SU-DHL-6 (cell line): Measurements from ENCODE around the gene ANKS1B.
"Not testable (repeated sequence)": the region's sequence is repeated elsewhere in the genome, so short reads cannot be mapped to it uniquely, and the experiment has no call there.

Source experiments
- H2AFZ ChIP-seq: fragments of 200-600 bp; sonication (generic); 2 replicates; pipeline ENCODE4 v1.6.1; 2014; ENCODE audit warnings: low read depth, mild to moderate bottlenecking, moderate library complexity, mixed read lengths, antibody characterized with exemption, low read length; ENCODE audit not compliant: severe bottlenecking
- H3F3A ChIP-seq: fragments of 200-600 bp; shearing (Covaris generic); 2 replicates; pipeline ENCODE4 v1.6.0; 2016; ENCODE audit warnings: antibody characterized with exemption, mild to moderate bottlenecking; ENCODE audit not compliant: insufficient read depth
- H3K27ac ChIP-seq: fragments of 200-600 bp; sonication (generic); 2 replicates; pipeline ENCODE4 v1.5.1; 2016; ENCODE audit warnings: low read depth, mild to moderate bottlenecking, low read length, moderate library complexity, mixed read lengths
- H3K27me3 ChIP-seq: fragments of 200-600 bp; sonication (generic), shearing (Covaris generic); 2 replicates; pipeline ENCODE4 v1.6.0; 2014; ENCODE audit warnings: mild to moderate bottlenecking, low read length
- H3K36me3 ChIP-seq: fragments of 200-600 bp; sonication (generic); 2 replicates; pipeline ENCODE4 v1.6.1; 2014; ENCODE audit warnings: mild to moderate bottlenecking, low read length, mixed read lengths
- H3K4me2 ChIP-seq: fragments of 300-600, 200-600 bp; shearing (Covaris generic), sonication (generic); 2 replicates; pipeline ENCODE4 v1.6.0; 2014; ENCODE audit warnings: low read length, low read depth, mild to moderate bottlenecking; ENCODE audit not compliant: poor library complexity, severe bottlenecking
- H3K4me3 ChIP-seq: fragments of 200-600 bp; sonication (generic); 2 replicates; pipeline ENCODE4 v1.5.1; 2014; ENCODE audit warnings: antibody characterized with exemption, low read length, mild to moderate bottlenecking, mixed read lengths; ENCODE audit not compliant: insufficient read depth, poor library complexity, severe bottlenecking
- H3K79me2 ChIP-seq: fragments of 200-600 bp; sonication (generic); 2 replicates; pipeline ENCODE4 v1.6.1; 2014; ENCODE audit warnings: mild to moderate bottlenecking, low read length, moderate library complexity; ENCODE audit not compliant: insufficient read depth
- H3K9ac ChIP-seq: fragments of 200-600 bp; sonication (generic); 2 replicates; pipeline ENCODE4 v1.7.0; 2014; ENCODE audit warnings: mild to moderate bottlenecking, low read length
- H3K9me2 ChIP-seq: fragments of 200-600 bp; sonication (generic); replicated peaks from 2 replicates; pipeline ENCODE4 v1.6.1; 2014; ENCODE audit warnings: low read length; ENCODE audit not compliant: insufficient read depth
- H3K9me3 ChIP-seq: fragments of 200-600 bp; sonication (generic); 2 replicates; pipeline ENCODE4 v1.6.1; 2014; ENCODE audit warnings: low read length, mixed read lengths; ENCODE audit not compliant: insufficient read depth
- H4K20me1 ChIP-seq: fragments of 200-600 bp; sonication (generic); 2 replicates; pipeline ENCODE4 v1.6.1; 2014; ENCODE audit warnings: low read depth, mild to moderate bottlenecking, antibody characterized with exemption, low read length, moderate library complexity, mixed read lengths
- CTCF ChIP-seq: fragments of 200-600 bp; sonication (generic); IDR thresholded peaks from one replicate; pipeline ENCODE4 v1.5.1; 2017; ENCODE audit warnings: antibody characterized with exemption, mild to moderate bottlenecking, low read length, moderate library complexity; ENCODE audit not compliant: insufficient read depth, poor library complexity, severe bottlenecking
- EZH2phosphoT487 ChIP-seq: fragments of 200-600 bp; sonication (generic), shearing (Covaris generic); conservative IDR thresholded peaks from 2 replicates; pipeline ENCODE4 v1.6.1; 2018; ENCODE audit warnings: mild to moderate bottlenecking, antibody characterized with exemption, low read length, moderate library complexity, mixed read lengths

Gene ANKS1B

GRCh38 chr12:98838231-98838647 is 1146.5 kb downstream of the ANKS1B start:
- no peaks in the 10 kb centered on the region for H4K20me1 ChIP-seq
- no peak overlapping the region for H3K9ac ChIP-seq
- H3K27me3 ChIP-seq = no peaks in the 10 kb centered on the region
- H3F3A ChIP-seq = no peaks in the 10 kb centered on the region
- no peaks in the 10 kb centered on the region for H3K79me2 ChIP-seq
- H3K4me2 ChIP-seq = no peak overlapping the region
- no peaks in the 10 kb centered on the region for H3K36me3 ChIP-seq
- TF ChIP-seq CTCF = no peak
- TF ChIP-seq EZH2phosphoT487 = no peak
- H3K9me2 ChIP-seq = no peaks in the 10 kb centered on the region
- no peak overlapping the region for H3K27ac ChIP-seq
- H3K9me3 ChIP-seq = no peaks in the 10 kb centered on the region
- H2AFZ ChIP-seq = no peak overlapping the region
- no peak overlapping the region for H3K4me3 ChIP-seq

GRCh38 chr12:98837134-98837752 is 1147.5 kb downstream of the ANKS1B start:
- H3K9me3 ChIP-seq, H4K20me1 ChIP-seq, H3K27ac ChIP-seq, H3K4me3 ChIP-seq, H3K79me2 ChIP-seq, H3K27me3 ChIP-seq, H3K9ac ChIP-seq, H3K9me2 ChIP-seq, H3K4me2 ChIP-seq, H3F3A ChIP-seq, H2AFZ ChIP-seq, H3K36me3 ChIP-seq: not testable (repeated sequence)

DNA sequence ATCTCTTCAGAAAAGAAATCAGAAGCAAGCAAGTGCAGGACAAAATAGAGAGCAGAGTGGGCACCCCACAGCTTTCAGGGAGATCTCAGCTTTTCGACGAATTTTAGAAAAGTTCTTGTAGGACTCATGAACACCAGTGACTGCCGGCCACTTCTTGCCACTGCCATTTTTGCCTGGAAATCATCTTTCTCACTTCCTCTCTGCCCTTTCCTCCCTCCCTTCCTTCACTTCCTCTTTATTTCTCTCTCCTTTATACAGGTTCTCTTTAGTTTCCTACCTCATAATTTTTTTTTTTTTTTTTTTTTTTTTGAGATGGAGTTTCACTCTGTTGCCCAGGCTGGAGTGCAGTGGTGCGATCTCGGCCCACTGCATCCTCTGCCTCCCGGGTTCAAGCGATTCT is 1154.1 kb downstream of the ANKS1B start:
- Histone ChIP-seq H3K27me3 (no peaks in the 10 kb centered on the region), H2AFZ (no peak overlapping the region), H3K27ac (no peak overlapping the region), H3K4me2 (no peak overlapping the region), H3K9ac (no peak overlapping the region), H3K4me3 (no peak overlapping the region), H3K79me2 (no peaks in the 10 kb centered on the region), H3F3A (no peaks in the 10 kb centered on the region), H3K9me2 (no peaks in the 10 kb centered on the region), H4K20me1 (no peaks in the 10 kb centered on the region), H3K36me3 (no peaks in the 10 kb centered on the region), H3K9me3 (no peaks in the 10 kb centered on the region)
- TF ChIP-seq CTCF (no peak), EZH2phosphoT487 (no peak)

DNA sequence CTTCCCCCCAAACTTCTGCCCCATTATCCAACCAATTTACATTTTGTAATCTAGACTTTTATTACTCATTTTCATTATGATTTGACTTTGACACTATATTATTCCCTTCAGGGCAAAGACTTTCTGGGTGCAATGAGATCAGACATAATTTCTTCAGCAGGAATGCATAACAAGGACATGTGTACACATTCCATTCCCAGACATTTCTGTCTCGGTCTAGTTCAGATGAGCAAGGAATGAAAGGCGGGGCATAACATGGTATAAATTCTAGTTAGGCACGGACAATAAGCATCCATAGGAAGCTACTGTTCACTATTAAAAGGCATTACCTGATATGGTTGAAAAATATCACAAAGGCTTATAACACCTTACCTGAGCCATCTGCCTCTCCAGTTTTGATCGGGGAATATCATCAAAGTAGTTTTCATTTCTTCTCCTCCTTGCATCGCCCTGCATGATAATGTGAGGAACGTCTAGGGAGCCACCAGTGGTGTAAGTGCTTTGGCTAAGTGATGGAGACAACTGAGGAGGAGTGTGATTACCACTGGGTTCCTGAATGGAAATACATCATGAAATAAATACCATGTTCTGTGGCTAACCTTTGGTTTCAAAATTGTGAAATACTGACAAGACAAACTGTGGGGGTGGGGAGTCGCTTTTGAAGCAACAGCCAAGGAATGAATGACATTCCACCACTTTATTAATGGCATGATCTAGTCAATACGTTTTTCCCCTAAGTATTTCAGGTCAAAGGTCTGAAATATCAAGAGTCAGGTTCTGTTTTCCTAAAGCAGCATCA is 1155.7 kb downstream of the ANKS1B start:
- no peaks in the 10 kb centered on the region for H3K27me3 ChIP-seq
- no peaks in the 10 kb centered on the region for H3K9me2 ChIP-seq
- H3F3A ChIP-seq = no peaks in the 10 kb centered on the region
- TF ChIP-seq EZH2phosphoT487 (no peak), CTCF (no peak)
- H3K27ac ChIP-seq = no peak overlapping the region
- H3K36me3 ChIP-seq = no peaks in the 10 kb centered on the region
- no peaks in the 10 kb centered on the region for H3K9me3 ChIP-seq
- H4K20me1 ChIP-seq = no peaks in the 10 kb centered on the region
- H2AFZ ChIP-seq = no peak overlapping the region
- H3K4me2 ChIP-seq = no peak overlapping the region
- H3K4me3 ChIP-seq = no peak overlapping the region
- H3K79me2 ChIP-seq = no peaks in the 10 kb centered on the region
- no peak overlapping the region for H3K9ac ChIP-seq
